Erythroblast (primary cell): ENCODE results near the gene C11orf21.

Experiments
- GATA1 ChIP-seq: IDR thresholded peaks from 2 replicates; pipeline ENCODE4 v1.6.1; 2011; ENCODE audit warnings: low read depth, mild to moderate bottlenecking, control low read depth, low read length, moderate library complexity
- POLR2A ChIP-seq: IDR thresholded peaks from 2 replicates; pipeline ENCODE4 v1.6.1; 2011; ENCODE audit warnings: mild to moderate bottlenecking, low read length

GRCh38 chr11:2298795-2299761 is 2.6 kb downstream of the C11orf21 start:
- TF ChIP-seq POLR2A: no peak
- TF ChIP-seq GATA1: no peak
